NCI-H748 (cell line): ENCODE data around the gene NRBP1.
A peak's percentile ranks its signal among the peaks of the same experiment; 100 is the strongest.

ENCODE experiments used
- DNase-seq: peaks from one replicate; lab custom pipeline; 2025; ENCODE audit not compliant: unreplicated experiment; lab: John Stamatoyannopoulos, UW

The NRBP1 gene

DNA sequence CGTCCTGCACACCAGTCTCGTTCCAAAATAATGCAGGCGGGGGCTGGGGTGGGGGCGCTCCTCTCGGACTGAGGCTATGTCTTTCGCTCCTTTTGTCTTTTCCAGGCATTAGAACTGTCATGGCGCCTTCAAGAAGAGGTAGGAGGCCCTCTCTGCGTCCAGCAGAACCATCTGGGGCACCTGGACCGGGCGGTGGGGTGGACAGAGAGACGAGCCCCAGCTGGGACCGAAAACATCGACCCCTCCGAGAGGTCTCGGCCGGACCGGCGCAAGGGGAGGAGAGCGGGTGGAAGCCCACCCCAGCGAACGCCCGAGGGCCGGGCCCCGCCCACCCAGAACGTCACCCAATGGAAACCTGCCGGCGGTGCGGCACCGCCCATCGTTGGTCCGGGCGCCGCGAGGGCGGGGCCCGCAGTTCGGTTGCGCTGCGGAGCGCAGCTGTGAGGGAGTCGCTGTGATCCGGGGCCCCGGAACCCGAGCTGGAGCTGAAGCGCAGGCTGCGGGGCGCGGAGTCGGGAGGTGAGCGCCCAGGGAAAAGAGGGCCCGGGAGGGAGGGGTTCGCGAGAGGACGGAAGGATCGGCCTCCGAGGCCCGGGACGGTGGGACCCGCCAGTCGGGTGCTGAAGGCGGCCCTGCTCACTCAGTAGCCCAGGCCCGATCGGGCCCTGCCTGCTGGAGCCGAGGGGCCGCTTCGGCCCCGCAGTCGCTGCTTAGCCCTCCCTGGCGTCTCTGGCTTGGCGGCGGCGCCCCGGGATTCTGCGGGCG is at the start of gene NRBP1:
Gene NRBP1, plus strand, starts transcription at position 419 of the 765 bp plus-strand sequence. CDS start 4,643 bp downstream, outside the sequence.
- DNase-seq = peak; percentile 95

GRCh38 chr2:27378809-27379290 is 49.6 kb upstream of the NRBP1 start:
- no peak for DNase-seq

DNA sequence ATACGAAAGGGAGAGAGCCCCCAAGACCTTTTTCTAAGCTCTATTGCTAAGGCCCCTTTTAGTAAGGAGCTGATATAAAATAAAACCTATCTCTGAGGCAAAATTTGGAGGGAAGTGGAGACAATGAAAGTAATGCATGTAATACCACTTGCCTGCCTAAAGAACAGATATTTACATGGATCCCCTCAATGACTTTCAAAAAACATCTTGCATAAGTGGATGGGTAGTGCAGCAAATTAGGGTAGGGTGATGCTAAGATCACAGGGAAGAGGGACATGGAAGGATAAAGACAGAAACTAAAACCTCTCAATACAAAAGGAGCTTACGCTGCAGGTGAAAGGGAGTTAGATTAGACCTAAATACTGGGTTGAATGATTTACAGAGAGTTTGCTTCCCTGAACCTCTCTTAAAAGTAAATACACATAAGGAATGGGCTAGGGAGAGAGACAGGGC is 49.0 kb upstream of the NRBP1 start:
- no peak for DNase-seq

GRCh38 chr2:27379836-27380625 is 48.4 kb upstream of the NRBP1 start:
- DNase-seq = peak; percentile 77

- DNase-seq = peak; percentile 97
Measured at GRCh38 chr2:27380626-27381545, 47.5 kb upstream of the NRBP1 start, which contains the start of gene ZNF513. TSS of gene ZNF513 (minus strand) at chr2:27380734. CDS start at chr2:27380526, 208 bp downstream.

DNA sequence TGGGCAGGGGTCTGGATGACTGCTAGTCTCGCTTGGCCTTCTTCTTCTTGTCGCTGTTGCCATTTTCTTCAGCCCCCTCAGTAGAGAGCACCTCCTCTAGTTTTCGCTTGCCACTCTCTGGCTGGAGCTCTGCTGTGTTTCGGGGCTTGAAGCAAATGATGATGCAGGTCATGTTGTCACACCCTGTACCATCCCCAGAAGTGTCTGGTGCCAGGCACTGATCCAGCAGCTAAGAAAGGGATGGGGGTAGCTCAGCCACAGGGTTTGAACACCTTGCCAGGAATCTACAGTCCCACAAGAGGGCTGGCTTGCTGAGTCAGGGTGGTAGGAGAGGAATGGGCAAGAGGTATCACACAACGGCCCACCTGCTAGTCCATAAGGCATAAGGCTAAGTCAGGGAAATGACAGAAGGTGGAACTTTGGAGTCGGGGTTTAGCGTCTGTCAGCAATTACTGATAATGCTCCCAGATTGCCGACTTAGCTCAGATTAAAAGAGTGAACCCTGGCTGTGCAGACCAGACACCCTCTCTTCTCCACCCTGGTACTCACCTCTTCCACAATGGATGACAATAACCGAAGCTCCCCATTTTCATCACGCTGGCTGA is 46.8 kb upstream of the NRBP1 start:
- DNase-seq = no peak

- no peak for DNase-seq
Measured at GRCh38 chr2:27390822-27391679, 37.4 kb upstream of the NRBP1 start.

DNA sequence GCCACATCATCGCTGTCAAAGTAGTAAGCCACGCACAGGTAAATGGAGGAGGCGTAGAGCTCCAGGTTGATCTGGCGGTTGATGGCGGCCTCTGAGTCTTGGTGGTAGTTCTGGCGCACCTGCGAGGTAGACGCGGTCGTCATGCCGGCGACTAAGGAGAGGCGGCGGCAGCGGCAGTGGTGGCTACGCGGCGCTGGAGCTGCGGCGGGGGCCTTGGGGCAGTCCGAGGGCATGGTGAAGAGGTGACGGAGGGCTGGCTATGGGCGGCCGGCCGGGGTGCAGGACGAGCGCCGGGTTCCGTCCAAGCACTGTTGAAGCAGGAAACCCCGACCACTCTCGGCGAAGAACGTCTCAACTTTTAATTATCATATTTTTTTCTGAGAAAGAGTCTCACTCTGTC is 35.2 kb upstream of the NRBP1 start:
- no peak for DNase-seq

GRCh38 chr2:27398962-27399361 is 29.5 kb upstream of the NRBP1 start:
- DNase-seq = no peak

GRCh38 chr2:27400348-27401135 is 27.9 kb upstream of the NRBP1 start:
- DNase-seq = no peak

DNA sequence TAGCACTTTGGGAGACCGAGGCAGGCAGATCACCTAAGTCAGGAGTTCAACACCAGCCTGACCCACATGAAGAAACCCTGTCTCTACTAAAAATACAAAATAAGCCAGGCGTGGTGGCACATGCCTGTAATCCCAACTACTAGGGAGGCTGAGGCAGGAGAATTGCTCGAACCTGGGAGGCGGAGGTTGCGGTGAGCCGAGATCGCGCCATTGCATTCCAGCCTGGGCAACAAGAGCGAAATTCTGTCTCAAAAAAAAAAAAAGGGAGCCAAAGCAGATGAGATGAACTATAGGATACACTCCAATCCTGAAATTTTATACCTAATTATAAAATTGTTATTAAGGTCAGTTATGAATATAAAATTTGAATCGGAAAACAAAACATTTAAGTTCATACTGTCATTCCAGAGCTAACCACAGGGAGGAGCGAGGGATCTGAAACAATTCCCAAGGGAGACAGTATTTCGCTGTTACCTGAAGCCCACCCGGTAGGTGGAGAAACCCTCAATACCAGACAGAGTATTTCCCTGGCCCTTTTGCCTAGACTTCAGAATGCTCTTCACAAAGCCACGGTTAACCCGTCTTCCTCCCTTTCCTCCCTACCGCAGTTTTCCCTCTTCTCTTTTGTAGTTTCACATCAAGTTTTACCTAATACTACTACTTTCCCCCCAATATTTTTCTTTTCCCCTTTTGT is 20.5 kb upstream of the NRBP1 start:
- peak; percentile 79 for DNase-seq

GRCh38 chr2:27408601-27409320 is 19.7 kb upstream of the NRBP1 start:
- DNase-seq = peak; percentile 70

GRCh38 chr2:27409321-27410073 is 18.9 kb upstream of the NRBP1 start, which contains the start of gene PPM1G:
TSS of gene PPM1G (minus strand) at chr2:27409591. CDS start at chr2:27409422, 169 bp downstream.
- peak; percentile 96 for DNase-seq

- no peak for DNase-seq
Measured at GRCh38 chr2:27412419-27413152, 15.8 kb upstream of the NRBP1 start.

- DNase-seq = no peak
Measured at GRCh38 chr2:27416151-27416550, 12.3 kb upstream of the NRBP1 start.

DNA sequence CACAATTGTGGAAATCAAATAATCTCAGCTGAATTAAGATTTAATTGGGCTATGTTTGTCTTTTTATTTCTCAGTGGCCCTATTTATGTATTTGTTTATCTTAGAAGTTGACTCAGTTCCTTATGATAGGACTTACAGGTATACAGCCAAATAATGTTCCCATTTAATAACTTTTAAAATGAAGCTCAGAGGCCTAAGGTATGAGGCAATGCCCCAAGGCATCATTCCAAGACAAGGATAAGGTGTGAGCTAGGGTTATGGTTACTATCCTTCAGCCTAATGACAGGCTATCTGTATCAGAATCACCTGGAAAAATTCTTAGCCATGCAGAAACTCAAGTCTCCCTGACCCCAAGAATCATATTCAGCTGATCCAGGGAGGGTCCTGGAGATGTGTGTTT is 7.4 kb upstream of the NRBP1 start:
- DNase-seq = no peak
